ENCODE measurements around the gene LIN7A. TPM values are rescaled to one million over a fixed set of nuclear protein-coding genes. Genes with fewer than 3 reads are reported as not detected.

Gene LIN7A, protein sequence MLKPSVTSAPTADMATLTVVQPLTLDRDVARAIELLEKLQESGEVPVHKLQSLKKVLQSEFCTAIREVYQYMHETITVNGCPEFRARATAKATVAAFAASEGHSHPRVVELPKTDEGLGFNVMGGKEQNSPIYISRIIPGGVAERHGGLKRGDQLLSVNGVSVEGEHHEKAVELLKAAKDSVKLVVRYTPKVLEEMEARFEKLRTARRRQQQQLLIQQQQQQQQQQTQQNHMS
- 23.9 and 24.7 TPM in 2 replicates for total RNA-seq (2012; rRNA removed)
- 9.1 and 10.8 TPM in 2 replicates for polyA plus RNA-seq (2012; rRNA removed)
- 1.6 and 2.3 TPM in 2 replicates for polyA plus RNA-seq (2012; cell fraction: cytosol; rRNA removed)
- polyA plus RNA-seq (2012; cell fraction: nucleus; rRNA removed; ENCODE audit: low replicate concordance), result 1.7 and 16.1 TPM in 2 replicates
- percentile 62 among the genes with signal in this experiment for Bru-seq, nascent RNA
- BruChase-seq, experiment 1, labeled RNA remaining after a 6-hour chase, result percentile 45 among the genes with signal in this experiment
- percentile 49 among the genes with signal in this experiment for BruChase-seq, experiment 2, labeled RNA remaining after a 2-hour chase
- long read RNA-seq, full-length matches to known transcripts, result 3 of 4 reads
- long read RNA-seq, partial matches to known transcripts, result 0 of 4 reads
- long read RNA-seq, other reads (novel, unspliced or antisense), result 1 of 4 reads

DNA sequence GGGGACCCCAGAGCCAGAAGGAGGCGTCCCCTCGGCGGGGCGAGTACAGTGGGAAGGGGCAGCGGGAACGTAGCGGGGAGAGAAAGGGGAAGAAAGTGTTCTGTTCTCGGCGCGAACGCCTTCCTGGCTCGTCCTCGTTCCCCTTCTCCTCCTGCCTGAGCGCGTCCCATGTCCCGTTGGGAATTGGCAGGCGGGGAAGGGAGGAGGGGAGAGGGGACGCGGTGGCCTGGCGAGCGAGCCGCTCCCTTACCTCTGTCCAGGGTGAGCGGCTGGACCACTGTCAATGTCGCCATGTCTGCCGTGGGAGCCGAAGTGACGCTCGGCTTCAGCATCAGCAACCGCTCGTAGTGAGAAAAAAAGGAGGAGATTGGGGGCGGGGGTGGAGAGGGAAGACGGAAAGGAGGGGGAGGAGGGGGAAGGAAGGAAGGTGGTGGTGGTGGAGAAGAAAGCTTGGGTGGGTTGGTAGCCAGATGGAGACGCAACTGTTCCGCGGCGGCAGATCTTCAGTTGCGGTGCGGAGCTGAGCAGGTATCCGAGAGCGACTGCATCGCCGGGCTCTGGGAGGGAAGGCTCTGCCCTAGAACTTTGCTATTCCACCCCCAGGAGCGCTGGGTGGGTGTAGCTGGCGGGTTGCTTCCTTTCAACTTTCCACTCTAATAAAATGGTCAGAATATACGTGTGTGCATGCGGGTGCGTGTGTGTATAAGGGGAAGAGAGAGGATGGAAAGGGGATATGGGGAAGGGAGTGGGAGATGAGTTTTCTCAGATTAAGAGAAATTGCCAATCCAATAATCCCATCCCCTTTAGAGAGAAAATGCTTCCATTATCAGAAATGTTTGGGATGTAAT lies at the start of gene LIN7A:
Gene LIN7A, minus strand, starts transcription at position 544 of the 848 bp plus-strand sequence. Its CDS starts 212 bp downstream, at position 332.
- no peaks in the 10 kb centered on the region for H3K27me3 ChIP-seq (ENCODE audit: control insufficient read depth, insufficient read depth, low read length)
- peak within 1 kb of the TSS; percentile 31; the same call in 1 of the 2 replicates for H3K18ac ChIP-seq (ENCODE audit: low read depth, low read length)
- H3K27ac ChIP-seq (ENCODE audit: insufficient read depth, low read length), result peak within 1 kb of the TSS; percentile 74
- no CpG with 5 or more reads among the region's 47 CpGs for WGBS, 2 experiments (ENCODE audit: extremely low coverage in 2 of 2, insufficient read length in 1 of 2)
- H3K4me2 ChIP-seq (ENCODE audit: low read depth, low read length), result peak within 1 kb of the TSS; percentile 96
- H3K79me1 ChIP-seq (ENCODE audit: low read depth in 1 of 2, low read length in 2 of 2), result peaks cover 0 to 21% of the 10 kb centered on the region in 2 experiments; a peak in 2 of 4 replicates
- H3K4me3 ChIP-seq (ENCODE audit: insufficient read depth, low read depth, low read length), result peak within 1 kb of the TSS; percentile 98
- H3K9me1 ChIP-seq (ENCODE audit: insufficient read depth, low read length), result no peaks in the 10 kb centered on the region
- H2AK5ac ChIP-seq (ENCODE audit: low read depth, low read length), result peak within 1 kb of the TSS; percentile 43; the same call in 1 of the 2 replicates
- intact Hi-C loops (cut with micrococcal nuclease), result loop anchor here (2.0 to 5.0 kb wide), 3 partner anchors 99 to 465 kb away; no protein-coding TSS in a partner anchor
- ChIA-PET CTCF (interaction anchor here (0.6 kb wide), 1 partner anchor 982 kb away, joined by 3 read pairs; no protein-coding TSS in a partner anchor), POLR2A (ENCODE audit: unreplicated experiment) (no interaction called here)
- DNase-seq (peak; percentile 31), ATAC-seq (ENCODE audit: low read depth) (peak; percentile 43)
- peak within 1 kb of the TSS; percentile 94 for H3K23ac ChIP-seq (ENCODE audit: low read depth, low read length)
- no peaks in the 10 kb centered on the region for H4K20me1 ChIP-seq (ENCODE audit: insufficient read depth, low read length)
- H2AFZ ChIP-seq (replicated peaks; ENCODE audit: low read length, poor library complexity), result peak within 1 kb of the TSS; percentile 95
- H3K4me1 ChIP-seq (ENCODE audit: control insufficient read depth, insufficient read depth, low read length), result no peaks in the 10 kb centered on the region
- dilution Hi-C loops (cut with HindIII; ENCODE audit: low sequenced_read_pairs, unreplicated experiment), result no loop called here
- in situ Hi-C loops (cut with MboI; ENCODE audit: low sequenced_read_pairs), result loop anchor here (25.0 kb wide), 2 partner anchors 325 to 1525 kb away; no protein-coding TSS in a partner anchor
- peak within 1 kb of the TSS; percentile 78 for H2BK120ac ChIP-seq (ENCODE audit: low read depth, low read length)
- peak within 1 kb of the TSS; percentile 47 for H2BK5ac ChIP-seq (ENCODE audit: low read depth, low read length, poor library complexity, severe bottlenecking)
- H2BK20ac ChIP-seq (ENCODE audit: low read depth, low read length), result peak within 1 kb of the TSS; percentile 29
- H2AK9ac ChIP-seq (replicated peaks; ENCODE audit: low read depth, low read length, poor library complexity), result peak within 1 kb of the TSS; percentile 26
- BruUV-seq (replicated peaks), result no TSS peak
- no peak within 1 kb of the TSS; the same call in 2 of the 3 replicates for H2BK15ac ChIP-seq (ENCODE audit: low read depth, low read length)
- H3K36me3 ChIP-seq (ENCODE audit: control insufficient read depth, insufficient read depth, low read length), result no peaks in the 10 kb centered on the region
- peak within 1 kb of the TSS; percentile 10 to 54; a peak in 1 of 4 replicates for H4K8ac ChIP-seq (ENCODE audit: low read depth in 2 of 2, low read length in 2 of 2)
- no peaks in the 10 kb centered on the region for H3K9me3 ChIP-seq (ENCODE audit: control insufficient read depth, insufficient read depth, low read length)
- H3K9ac ChIP-seq (ENCODE audit: low read depth, low read length), result peak within 1 kb of the TSS; percentile 82
- peak within 1 kb of the TSS; percentile 18; the same call in 1 of the 2 replicates for H4K91ac ChIP-seq (ENCODE audit: insufficient read depth, low read depth, low read length)
- H3K14ac ChIP-seq (replicated peaks; ENCODE audit: low read depth, low read length), result peak within 1 kb of the TSS; percentile 82
- peak within 1 kb of the TSS; percentile 22 for H4K5ac ChIP-seq (ENCODE audit: low read depth, low read length)
- peak within 1 kb of the TSS; percentile 84 for H3K4ac ChIP-seq (ENCODE audit: low read depth, low read length)
- peak within 1 kb of the TSS; percentile 53; the same call in 1 of the 2 replicates for H3K56ac ChIP-seq (ENCODE audit: extremely low read depth, insufficient read depth, low read length)
- no peak for TF ChIP-seq BHLHE40 (IDR thresholded peaks at IDR 0.05; ENCODE audit: low read depth, low read length)
- no peak for TF ChIP-seq NFE2L2 (IDR thresholded peaks at IDR 0.05; ENCODE audit: low read depth, low read length)
- no peak for TF ChIP-seq POLR2A (IDR thresholded peaks at IDR 0.05; ENCODE audit: low read depth, low read length)
- TF ChIP-seq, protein P1, sequence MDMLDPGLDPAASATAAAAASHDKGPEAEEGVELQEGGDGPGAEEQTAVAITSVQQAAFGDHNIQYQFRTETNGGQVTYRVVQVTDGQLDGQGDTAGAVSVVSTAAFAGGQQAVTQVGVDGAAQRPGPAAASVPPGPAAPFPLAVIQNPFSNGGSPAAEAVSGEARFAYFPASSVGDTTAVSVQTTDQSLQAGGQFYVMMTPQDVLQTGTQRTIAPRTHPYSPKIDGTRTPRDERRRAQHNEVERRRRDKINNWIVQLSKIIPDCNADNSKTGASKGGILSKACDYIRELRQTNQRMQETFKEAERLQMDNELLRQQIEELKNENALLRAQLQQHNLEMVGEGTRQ (IDR thresholded peaks at IDR 0.05; ENCODE audit: low read depth, low read length), result no peak
- TF ChIP-seq, protein P2, sequence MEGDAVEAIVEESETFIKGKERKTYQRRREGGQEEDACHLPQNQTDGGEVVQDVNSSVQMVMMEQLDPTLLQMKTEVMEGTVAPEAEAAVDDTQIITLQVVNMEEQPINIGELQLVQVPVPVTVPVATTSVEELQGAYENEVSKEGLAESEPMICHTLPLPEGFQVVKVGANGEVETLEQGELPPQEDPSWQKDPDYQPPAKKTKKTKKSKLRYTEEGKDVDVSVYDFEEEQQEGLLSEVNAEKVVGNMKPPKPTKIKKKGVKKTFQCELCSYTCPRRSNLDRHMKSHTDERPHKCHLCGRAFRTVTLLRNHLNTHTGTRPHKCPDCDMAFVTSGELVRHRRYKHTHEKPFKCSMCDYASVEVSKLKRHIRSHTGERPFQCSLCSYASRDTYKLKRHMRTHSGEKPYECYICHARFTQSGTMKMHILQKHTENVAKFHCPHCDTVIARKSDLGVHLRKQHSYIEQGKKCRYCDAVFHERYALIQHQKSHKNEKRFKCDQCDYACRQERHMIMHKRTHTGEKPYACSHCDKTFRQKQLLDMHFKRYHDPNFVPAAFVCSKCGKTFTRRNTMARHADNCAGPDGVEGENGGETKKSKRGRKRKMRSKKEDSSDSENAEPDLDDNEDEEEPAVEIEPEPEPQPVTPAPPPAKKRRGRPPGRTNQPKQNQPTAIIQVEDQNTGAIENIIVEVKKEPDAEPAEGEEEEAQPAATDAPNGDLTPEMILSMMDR (conservative IDR thresholded peaks at IDR 0.05; ENCODE audit: low read depth, low read length), result no peak
- no peak for TF ChIP-seq CEBPB (IDR thresholded peaks at IDR 0.05; ENCODE audit: low read depth, low read length)
- TF ChIP-seq MXI1 (IDR thresholded peaks at IDR 0.05; ENCODE audit: borderline replicate concordance, low read depth, low read length), result no peak
- no peak for TF ChIP-seq CHD1 (IDR thresholded peaks at IDR 0.05; ENCODE audit: low read depth, low read length)
- TF ChIP-seq RCOR1 (IDR thresholded peaks at IDR 0.05; ENCODE audit: insufficient replicate concordance, low read length), result no peak
- TF ChIP-seq RFX5 (IDR thresholded peaks at IDR 0.05; ENCODE audit: low read depth, low read length), result no peak
- TF ChIP-seq MAFK (IDR thresholded peaks at IDR 0.05; ENCODE audit: low read depth, low read length), result no peak
- TF ChIP-seq FOS (IDR thresholded peaks at IDR 0.05; ENCODE audit: low read depth, low read length), result no peak

All from IMR-90 (cell line).